WTC11 (cell line): Measurements from ENCODE around the gene PIGR. TPM values are rescaled to one million over a fixed set of nuclear protein-coding genes. Genes with fewer than 3 reads are reported as not detected.

Source experiments
- ATAC-seq: fragments of 200-7000 bp; cut with Tn5 transposase; 2 replicates; pipeline ENCODE4 v1.10.0; 2021; ENCODE audit warnings: mild to moderate bottlenecking, moderate library complexity
- CTCF ChIA-PET: fragments of 300-600 bp; sonication (Branson Sonifier 250); formaldehyde crosslinking; loops from one replicate; lab custom pipeline; 2021; ENCODE audit warnings: antibody characterized with exemption; lab: Charles Lee
- POLR2A ChIA-PET: fragments of 350-600 bp; sonication (Branson Sonifier 250); formaldehyde crosslinking; loops from one replicate; lab custom pipeline; 2021; ENCODE audit warnings: antibody characterized with exemption; lab: Charles Lee
- DNase-seq: peaks from one replicate; pipeline ENCODE4 v3.0.0; 2021; ENCODE audit warnings: low spot score
- H3K27ac Mint-ChIP-seq: 2 replicates; pipeline ENCODE4 v1.8.0; 2021; ENCODE audit warnings: mixed read lengths
- H3K27me3 Mint-ChIP-seq: 2 replicates; pipeline ENCODE4 v1.8.0; 2021; ENCODE audit warnings: low read depth, mild to moderate bottlenecking, moderate library complexity, mixed read lengths
- H3K36me3 Mint-ChIP-seq: 2 replicates; pipeline ENCODE4 v1.8.0; 2021; ENCODE audit warnings: mixed read lengths
- H3K4me1 Mint-ChIP-seq: 2 replicates; pipeline ENCODE4 v1.8.0; 2022; ENCODE audit warnings: mixed read lengths
- H3K4me3 Mint-ChIP-seq: 2 replicates; pipeline ENCODE4 v1.8.0; 2021; ENCODE audit warnings: mild to moderate bottlenecking, moderate library complexity, mixed read lengths
- H3K9me3 Mint-ChIP-seq: 2 replicates; pipeline ENCODE4 v1.8.0; 2021; ENCODE audit warnings: mixed read lengths
- ARID4B ChIP-seq: sonication (generic); formaldehyde crosslinking; IDR thresholded peaks from 2 replicates; pipeline ENCODE4 v1.8.0; 2023; ENCODE audit warnings: missing genetic modification reagents, mild to moderate bottlenecking, borderline replicate concordance
- E2F5 ChIP-seq: sonication (generic); formaldehyde crosslinking; IDR thresholded peaks from 2 replicates; pipeline ENCODE4 v1.8.1; 2022; ENCODE audit warnings: mild to moderate bottlenecking, moderate library complexity, missing genetic modification reagents
- ESRRA ChIP-seq: sonication (generic); formaldehyde crosslinking; IDR thresholded peaks from 2 replicates; pipeline ENCODE4 v1.8.1; 2022; ENCODE audit warnings: mild to moderate bottlenecking, missing genetic modification reagents, borderline replicate concordance
- ETV6 ChIP-seq: sonication (generic); formaldehyde crosslinking; IDR thresholded peaks from 2 replicates; pipeline ENCODE4 v1.8.1; 2022; ENCODE audit warnings: mild to moderate bottlenecking, missing genetic modification reagents
- GABPB1 ChIP-seq: sonication (generic); formaldehyde crosslinking; IDR thresholded peaks from 2 replicates; pipeline ENCODE4 v1.8.1; 2023; ENCODE audit warnings: mild to moderate bottlenecking, missing genetic modification reagents
- HMGXB4 ChIP-seq: sonication (generic); formaldehyde crosslinking; IDR thresholded peaks from 2 replicates; pipeline ENCODE4 v1.8.1; 2023; ENCODE audit warnings: mild to moderate bottlenecking, moderate library complexity, missing genetic modification reagents
- MXD4 ChIP-seq: fragments of 250-450 bp; sonication (Bioruptor Pico); IDR thresholded peaks from 2 replicates; pipeline ENCODE4 v1.8.0; 2021; ENCODE audit warnings: mild to moderate bottlenecking, moderate library complexity, borderline replicate concordance
- ZSCAN18 ChIP-seq: fragments of 250-450 bp; sonication (Bioruptor Pico); IDR thresholded peaks from 2 replicates; pipeline ENCODE4 v2.1.2; 2022; ENCODE audit warnings: mild to moderate bottlenecking, moderate library complexity
- total RNA-seq: library from RNA; stranded (reverse); gene quantifications from 3 replicates; pipeline ENCODE4 v1.2.3, GENCODE V29; 2021
- TF ChIP-seq, protein P1 (sequence below): sonication (generic); formaldehyde crosslinking; IDR thresholded peaks from 2 replicates; pipeline ENCODE4 v1.8.1; 2022; ENCODE audit warnings: missing genetic modification reagents, borderline replicate concordance
- TF ChIP-seq, protein P2 (sequence below): fragments of 250-450 bp; sonication (Bioruptor Pico); IDR thresholded peaks from 2 replicates; pipeline ENCODE4 v1.9.0; 2021; ENCODE audit warnings: moderate library complexity, mild to moderate bottlenecking, inconsistent platforms, borderline replicate concordance

Gene PIGR
- total RNA-seq, 1 experiment from 2014 or later, result 1.9 TPM

DNA sequence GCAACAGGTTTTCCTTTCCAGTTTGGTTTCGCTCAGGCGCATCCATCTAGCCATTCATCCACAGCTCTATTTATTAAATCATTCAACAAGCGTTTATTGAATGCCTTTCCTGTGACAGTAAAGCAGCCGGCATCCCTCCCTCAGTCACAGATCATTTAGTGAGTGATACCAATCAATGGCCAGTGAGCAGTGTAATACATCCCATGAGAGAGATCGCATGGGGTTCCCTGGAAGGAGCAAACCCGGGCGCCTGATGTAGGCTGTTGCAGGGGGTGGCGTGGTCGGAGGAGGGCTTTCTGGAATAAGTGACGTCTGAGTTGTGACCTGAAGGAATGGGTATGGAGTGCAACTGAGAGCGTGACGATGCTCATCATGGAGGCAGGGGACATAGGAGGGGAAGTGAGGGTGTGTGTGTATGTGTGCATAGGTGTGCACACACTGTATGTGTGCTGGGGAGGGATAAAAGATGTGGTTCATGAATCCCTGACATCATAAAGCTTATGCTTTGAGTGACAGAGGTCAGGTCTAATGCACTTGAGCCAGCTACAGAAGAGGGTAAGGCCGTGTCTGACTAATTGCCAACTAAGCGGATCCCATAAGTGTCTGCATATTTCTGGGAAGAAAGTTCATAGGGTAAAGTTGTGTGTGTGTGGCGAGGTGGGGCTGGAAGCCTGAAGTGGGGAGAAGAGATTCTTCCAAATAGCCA lies 31.1 kb downstream of the PIGR start (continued):
- TF ChIP-seq MXD4 (CRISPR knock-in tag) (no peak), ZSCAN18 (no peak), ARID4B (no peak), ESRRA (CRISPR knock-in tag) (no peak), GABPB1 (no peak)

GRCh38 chr1:206913766-206914537 lies 32.3 kb downstream of the PIGR start:
- H3K9me3 Mint-ChIP-seq, result no peaks in the 10 kb centered on the region
- DNase-seq (no peak), ATAC-seq (no peak)
- POLR2A ChIA-PET, result interaction anchor here (0.7 kb wide), 1 partner anchor 179 kb away, joined by 10 read pairs; no protein-coding TSS in a partner anchor
- peaks cover 26% of the 10 kb centered on the region for H3K27me3 Mint-ChIP-seq
- H3K36me3 Mint-ChIP-seq, result no peaks in the 10 kb centered on the region
- no peak for TF ChIP-seq GABPB1
- TF ChIP-seq, protein P1, sequence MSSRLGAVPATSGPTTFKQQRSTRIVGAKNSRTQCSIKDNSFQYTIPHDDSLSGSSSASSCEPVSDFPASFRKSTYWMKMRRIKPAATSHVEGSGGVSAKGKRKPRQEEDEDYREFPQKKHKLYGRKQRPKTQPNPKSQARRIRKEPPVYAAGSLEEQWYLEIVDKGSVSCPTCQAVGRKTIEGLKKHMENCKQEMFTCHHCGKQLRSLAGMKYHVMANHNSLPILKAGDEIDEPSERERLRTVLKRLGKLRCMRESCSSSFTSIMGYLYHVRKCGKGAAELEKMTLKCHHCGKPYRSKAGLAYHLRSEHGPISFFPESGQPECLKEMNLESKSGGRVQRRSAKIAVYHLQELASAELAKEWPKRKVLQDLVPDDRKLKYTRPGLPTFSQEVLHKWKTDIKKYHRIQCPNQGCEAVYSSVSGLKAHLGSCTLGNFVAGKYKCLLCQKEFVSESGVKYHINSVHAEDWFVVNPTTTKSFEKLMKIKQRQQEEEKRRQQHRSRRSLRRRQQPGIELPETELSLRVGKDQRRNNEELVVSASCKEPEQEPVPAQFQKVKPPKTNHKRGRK, result no peak
- TF ChIP-seq E2F5 (CRISPR knock-in tag), result no peak
- TF ChIP-seq, protein P2, sequence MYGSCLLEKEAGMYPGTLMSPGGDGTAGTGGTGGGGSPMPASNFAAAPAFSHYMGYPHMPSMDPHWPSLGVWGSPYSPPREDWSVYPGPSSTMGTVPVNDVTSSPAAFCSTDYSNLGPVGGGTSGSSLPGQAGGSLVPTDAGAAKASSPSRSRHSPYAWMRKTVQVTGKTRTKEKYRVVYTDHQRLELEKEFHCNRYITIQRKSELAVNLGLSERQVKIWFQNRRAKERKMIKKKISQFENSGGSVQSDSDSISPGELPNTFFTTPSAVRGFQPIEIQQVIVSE (CRISPR knock-in tag), result no peak
- no peak for TF ChIP-seq ETV6 (CRISPR knock-in tag)
- no peak for TF ChIP-seq HMGXB4 (CRISPR knock-in tag)
- CTCF ChIA-PET, result interaction anchor here (1.8 to 3.5 kb wide), 6 partner anchors 19 to 283 kb away, joined by 9 to 35 read pairs (median 26); partner anchors contain the start of gene IL20
- no peak overlapping the region for H3K27ac Mint-ChIP-seq
- H3K4me3 Mint-ChIP-seq, result no peak overlapping the region
- H3K4me1 Mint-ChIP-seq, result peaks cover 2% of the 10 kb centered on the region
